A204.1 (cell line): Measurements from ENCODE around the gene UBE2D4.
"Not testable (repeated sequence)": the region's sequence is repeated elsewhere in the genome, so short reads cannot be mapped to it uniquely, and the experiment has no call there.

Experiments
- FAIRE-seq: peaks from 2 replicates; lab custom pipeline; 2012; peaks lifted over from hg19 to GRCh38; lab: Jason Lieb, UNC

The UBE2D4 gene

GRCh38 chr7:43968172-43969040 is 42.2 kb downstream of the UBE2D4 start:
- not testable (repeated sequence) for FAIRE-seq

GRCh38 chr7:43969586-43969985 is 43.4 kb downstream of the UBE2D4 start:
- FAIRE-seq, result not testable (repeated sequence)

- FAIRE-seq, result not testable (repeated sequence)
Observed at GRCh38 chr7:43970698-43971097, 44.5 kb downstream of the UBE2D4 start.

- FAIRE-seq, result not testable (repeated sequence)
Observed at GRCh38 chr7:43974033-43974573, 47.9 kb downstream of the UBE2D4 start.

GRCh38 chr7:43974725-43975482 is 48.7 kb downstream of the UBE2D4 start:
- FAIRE-seq, result not testable (repeated sequence)

GRCh38 chr7:43977525-43977924 is 51.3 kb downstream of the UBE2D4 start:
- no peak for FAIRE-seq

- not testable (repeated sequence) for FAIRE-seq
Observed at GRCh38 chr7:43978102-43978501, 51.9 kb downstream of the UBE2D4 start.

GRCh38 chr7:43982848-43983247 is 56.6 kb downstream of the UBE2D4 start:
- FAIRE-seq, result not testable (repeated sequence)

DNA sequence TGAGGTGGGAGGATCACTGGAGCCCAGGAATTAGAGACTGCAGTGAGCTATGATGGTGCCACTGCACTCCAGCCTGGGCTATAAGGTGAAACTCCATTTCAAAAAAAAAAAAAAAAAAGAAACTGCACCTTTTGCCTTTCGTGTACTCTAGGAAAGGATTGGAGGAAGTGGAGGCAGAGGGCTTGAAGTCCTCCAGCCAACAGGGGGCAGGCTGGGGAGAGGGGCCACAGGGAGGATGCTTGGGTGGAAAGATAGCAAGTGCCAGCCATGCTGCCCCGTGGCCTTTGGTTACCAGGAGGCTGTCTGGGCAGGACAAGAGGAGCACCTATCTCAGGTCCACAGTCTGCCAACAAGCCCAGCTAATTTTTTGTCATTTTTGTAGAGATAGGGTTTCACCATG is 57.5 kb downstream of the UBE2D4 start:
- not testable (repeated sequence) for FAIRE-seq

- not testable (repeated sequence) for FAIRE-seq
Observed at GRCh38 chr7:43985904-43986864, 59.9 kb downstream of the UBE2D4 start.

DNA sequence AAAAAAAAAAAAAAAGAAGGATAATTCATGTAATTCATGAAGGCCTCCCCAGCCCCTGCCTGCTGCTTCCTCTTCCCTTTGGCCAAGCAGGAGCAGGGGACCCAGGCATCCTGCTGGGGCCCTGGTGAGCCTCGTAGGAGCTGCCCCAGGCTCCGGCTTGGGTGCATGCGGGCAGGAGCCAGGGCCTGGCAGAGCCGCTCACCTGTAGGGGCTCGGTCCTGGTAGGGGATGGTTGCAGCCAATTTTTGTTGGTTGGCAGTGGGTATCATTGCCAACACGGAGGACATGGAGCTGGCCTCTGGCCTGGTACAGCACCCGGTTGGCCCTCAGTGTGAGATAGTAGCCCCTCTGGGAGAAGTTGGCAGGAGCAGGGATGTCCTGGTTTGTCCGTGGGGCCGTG is 61.2 kb downstream of the UBE2D4 start:
- not testable (repeated sequence) for FAIRE-seq

DNA sequence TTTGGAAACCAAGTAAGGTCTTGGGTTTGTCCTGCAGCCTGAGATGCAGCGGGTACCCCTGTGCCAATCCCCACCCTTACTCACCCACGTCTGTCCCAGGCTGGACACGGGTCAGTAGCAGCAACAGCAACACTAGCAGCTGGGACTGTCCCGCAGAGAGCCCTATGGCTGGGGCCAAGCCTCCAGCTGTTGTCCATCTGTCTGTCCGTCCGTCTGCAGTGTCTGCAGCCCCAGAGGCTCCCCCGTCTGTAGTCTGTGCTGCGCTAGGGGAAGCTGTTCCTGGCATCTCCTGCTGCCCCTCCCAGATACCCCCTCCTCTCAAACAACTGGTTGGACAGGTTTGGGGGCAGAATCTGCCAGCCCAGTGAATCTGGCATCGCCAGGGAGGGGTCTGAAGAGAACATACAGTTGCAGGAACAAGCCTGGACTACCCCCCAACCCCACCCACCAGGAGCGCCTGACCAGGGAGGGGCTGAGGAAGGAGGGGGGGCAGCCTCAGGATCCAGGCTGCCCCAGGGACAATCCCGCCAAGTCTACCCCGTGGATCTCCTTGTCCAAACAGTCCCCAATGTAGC is 63.9 kb downstream of the UBE2D4 start:
- not testable (repeated sequence) for FAIRE-seq

DNA sequence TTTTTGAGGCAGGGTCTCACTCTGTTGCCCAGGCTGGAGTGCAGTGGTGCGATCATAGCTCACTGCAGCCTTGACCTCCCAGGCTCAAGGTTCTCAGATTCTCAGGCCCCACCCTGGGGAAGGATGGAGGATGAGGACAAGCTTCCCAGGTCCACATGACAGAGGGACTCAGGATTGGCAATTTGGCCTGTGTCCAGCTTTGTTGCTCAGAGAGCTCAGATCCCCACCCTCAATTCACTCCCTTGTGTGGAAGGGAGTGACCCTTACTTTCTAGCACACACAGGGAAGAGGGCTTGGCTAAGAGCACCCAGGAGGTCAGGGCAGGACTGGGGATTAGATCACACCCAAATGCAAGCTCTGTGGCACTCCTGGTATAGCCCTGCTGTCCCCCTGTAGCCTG is 64.6 kb downstream of the UBE2D4 start:
- FAIRE-seq, result not testable (repeated sequence)

DNA sequence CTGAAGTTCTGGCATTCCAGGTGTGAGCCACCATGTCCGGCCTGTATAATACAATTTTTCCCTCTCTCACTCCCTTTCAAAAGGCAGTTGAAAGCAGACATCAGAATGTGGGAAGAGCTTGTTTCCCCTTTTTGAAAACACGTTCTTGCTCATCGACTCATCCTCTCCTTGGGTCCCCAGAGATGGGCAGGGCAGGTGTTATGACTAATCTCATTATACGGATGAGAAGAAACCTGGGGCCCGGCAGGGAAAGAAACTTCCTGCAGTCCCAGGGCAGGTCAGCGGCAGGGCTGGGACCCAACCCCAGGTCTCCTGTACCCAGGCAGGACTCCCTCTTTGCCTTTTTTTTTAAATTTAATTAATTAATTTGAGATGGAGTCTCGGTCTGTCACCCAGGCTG is 66.7 kb downstream of the UBE2D4 start:
- FAIRE-seq, result not testable (repeated sequence)

GRCh38 chr7:43994681-43995080 is 68.4 kb downstream of the UBE2D4 start:
- not testable (repeated sequence) for FAIRE-seq

- not testable (repeated sequence) for FAIRE-seq
Observed at GRCh38 chr7:43997532-43997931, 71.3 kb downstream of the UBE2D4 start, which contains the start of gene SPDYE1. SPDYE1 (plus strand) TSS chr7:43997897; CDS start chr7:43999950, 2,053 bp downstream.
